Activated CD4-positive, alpha-beta T cell treated with anti-CD3 and anti-CD28 coated beads, Interleukin-2, Interleukin-4, amounts not matched to agents 100 ng/mL and 50 ng/mL, durations not matched to agents 16 hours and 8 hours (primary cell): ENCODE data around the gene RGS6.

Source experiments
- DNase-seq: peaks from one replicate; pipeline ENCODE4 v3.0.0-alpha.2; 2020; ENCODE audit warnings: low spot score

Gene RGS6

GRCh38 chr14:72014486-72014885 is 82.3 kb downstream of the RGS6 start:
- DNase-seq, result no peak

GRCh38 chr14:72017290-72017689 is 85.1 kb downstream of the RGS6 start:
- no peak for DNase-seq

GRCh38 chr14:72023128-72024042 is 91.2 kb downstream of the RGS6 start:
- no peak for DNase-seq

- peak; percentile 69 for DNase-seq
Measured at GRCh38 chr14:72024043-72024407, 91.8 kb downstream of the RGS6 start.

GRCh38 chr14:72024504-72024903 is 92.3 kb downstream of the RGS6 start:
- peak; percentile 6 for DNase-seq

- no peak for DNase-seq
Measured at GRCh38 chr14:72026536-72026935, 94.3 kb downstream of the RGS6 start.

GRCh38 chr14:72027061-72027460 is 94.8 kb downstream of the RGS6 start:
- no peak for DNase-seq

- no peak for DNase-seq
Measured at GRCh38 chr14:72033365-72033764, 101.1 kb downstream of the RGS6 start.

GRCh38 chr14:72040528-72040927 is 108.3 kb downstream of the RGS6 start:
- no peak for DNase-seq

- no peak for DNase-seq
Measured at GRCh38 chr14:72045271-72045670, 113.0 kb downstream of the RGS6 start.

- no peak for DNase-seq
Measured at GRCh38 chr14:72045885-72046284, 113.7 kb downstream of the RGS6 start.

- DNase-seq, result peak; percentile 91
Measured at GRCh38 chr14:72049462-72049861, 117.2 kb downstream of the RGS6 start.

- no peak for DNase-seq
Measured at GRCh38 chr14:72052356-72052755, 120.1 kb downstream of the RGS6 start.

GRCh38 chr14:72053651-72054050 is 121.4 kb downstream of the RGS6 start:
- DNase-seq, result no peak

GRCh38 chr14:72054911-72055310 is 122.7 kb downstream of the RGS6 start:
- no peak for DNase-seq

- DNase-seq, result no peak
Measured at GRCh38 chr14:72057701-72058285, 125.6 kb downstream of the RGS6 start.

GRCh38 chr14:72060460-72060859 is 128.2 kb downstream of the RGS6 start:
- DNase-seq, result no peak

- DNase-seq, result no peak
Measured at GRCh38 chr14:72060917-72061316, 128.7 kb downstream of the RGS6 start.

GRCh38 chr14:72061718-72062117 is 129.5 kb downstream of the RGS6 start:
- no peak for DNase-seq

GRCh38 chr14:72063761-72064282 is 131.6 kb downstream of the RGS6 start:
- no peak for DNase-seq

- DNase-seq, result no peak
Measured at GRCh38 chr14:72064501-72064900, 132.3 kb downstream of the RGS6 start.

- DNase-seq, result no peak
Measured at GRCh38 chr14:72070458-72070857, 138.2 kb downstream of the RGS6 start.

- DNase-seq, result no peak
Measured at GRCh38 chr14:72075649-72076334, 143.6 kb downstream of the RGS6 start.
